Osteocyte (in vitro differentiated cells): Measurements from ENCODE around the gene ZBTB3. TPM values are rescaled to one million over a fixed set of nuclear protein-coding genes. Genes with fewer than 3 reads are reported as not detected.

Source experiments
- DNase-seq: peaks from one replicate; pipeline ENCODE4 v3.0.0; 2021; ENCODE audit warnings: mixed read lengths; ENCODE audit not compliant: unreplicated experiment; ENCODE audit errors: extremely low spot score
- H3K27ac Mint-ChIP-seq: one replicate; pipeline ENCODE4 v1.8.0; 2021; ENCODE audit warnings: mild to moderate bottlenecking, mixed read lengths; ENCODE audit not compliant: unreplicated experiment
- H3K27me3 Mint-ChIP-seq: one replicate; pipeline ENCODE4 v1.8.0; 2021; ENCODE audit warnings: mixed read lengths; ENCODE audit not compliant: unreplicated experiment
- H3K36me3 Mint-ChIP-seq: one replicate; pipeline ENCODE4 v1.8.0; 2021; ENCODE audit warnings: mixed read lengths; ENCODE audit not compliant: unreplicated experiment
- H3K4me1 Mint-ChIP-seq: one replicate; pipeline ENCODE4 v1.8.0; 2021; ENCODE audit warnings: mixed read lengths; ENCODE audit not compliant: unreplicated experiment
- H3K4me3 Mint-ChIP-seq: one replicate; pipeline ENCODE4 v1.8.0; 2021; ENCODE audit warnings: mild to moderate bottlenecking, moderate library complexity, mixed read lengths; ENCODE audit not compliant: unreplicated experiment
- H3K9me3 Mint-ChIP-seq: one replicate; pipeline ENCODE4 v1.8.0; 2021; ENCODE audit warnings: mixed read lengths; ENCODE audit not compliant: unreplicated experiment
- total RNA-seq: library from RNA; stranded (reverse); gene quantifications from 2 replicates; pipeline ENCODE4 v1.2.1, GENCODE V29; 2021
- TF ChIP-seq, protein P1 (sequence below): fragments of 200-600 bp; sonication (generic); IDR thresholded peaks from 2 replicates; pipeline ENCODE4 v1.5.0; 2021; ENCODE audit warnings: antibody characterized with exemption, mild to moderate bottlenecking, moderate library complexity

ZBTB3 gene
- total RNA-seq, 1 donor from 2014 or later: 11.2 TPM

DNA sequence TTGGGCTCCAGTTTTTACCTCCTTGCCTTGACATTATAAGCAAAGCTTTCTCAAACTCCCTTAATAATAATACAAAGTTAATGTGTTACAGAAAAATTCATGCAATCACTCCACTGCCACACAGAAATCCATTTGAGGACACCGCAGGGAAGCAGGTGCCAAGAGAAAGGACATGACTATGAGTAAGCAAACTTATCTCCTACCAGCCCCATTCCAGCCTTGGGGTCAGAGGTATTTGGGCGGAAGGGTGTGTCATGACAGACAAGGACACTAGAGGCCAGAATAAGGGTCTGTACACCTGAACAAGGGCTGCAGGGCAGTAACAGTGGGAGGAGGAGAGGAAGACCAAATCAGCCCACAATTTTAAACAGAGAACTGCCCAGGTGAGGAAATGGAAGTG lies 40.6 kb downstream of the ZBTB3 start:
- H3K9me3 Mint-ChIP-seq: no peaks in the 10 kb centered on the region
- TF ChIP-seq, protein P1, sequence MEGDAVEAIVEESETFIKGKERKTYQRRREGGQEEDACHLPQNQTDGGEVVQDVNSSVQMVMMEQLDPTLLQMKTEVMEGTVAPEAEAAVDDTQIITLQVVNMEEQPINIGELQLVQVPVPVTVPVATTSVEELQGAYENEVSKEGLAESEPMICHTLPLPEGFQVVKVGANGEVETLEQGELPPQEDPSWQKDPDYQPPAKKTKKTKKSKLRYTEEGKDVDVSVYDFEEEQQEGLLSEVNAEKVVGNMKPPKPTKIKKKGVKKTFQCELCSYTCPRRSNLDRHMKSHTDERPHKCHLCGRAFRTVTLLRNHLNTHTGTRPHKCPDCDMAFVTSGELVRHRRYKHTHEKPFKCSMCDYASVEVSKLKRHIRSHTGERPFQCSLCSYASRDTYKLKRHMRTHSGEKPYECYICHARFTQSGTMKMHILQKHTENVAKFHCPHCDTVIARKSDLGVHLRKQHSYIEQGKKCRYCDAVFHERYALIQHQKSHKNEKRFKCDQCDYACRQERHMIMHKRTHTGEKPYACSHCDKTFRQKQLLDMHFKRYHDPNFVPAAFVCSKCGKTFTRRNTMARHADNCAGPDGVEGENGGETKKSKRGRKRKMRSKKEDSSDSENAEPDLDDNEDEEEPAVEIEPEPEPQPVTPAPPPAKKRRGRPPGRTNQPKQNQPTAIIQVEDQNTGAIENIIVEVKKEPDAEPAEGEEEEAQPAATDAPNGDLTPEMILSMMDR: no peak

GRCh38 chr11:62712861-62713260 lies 41.1 kb downstream of the ZBTB3 start:
- DNase-seq: no peak
- Mint-ChIP-seq H3K27ac (peak overlapping the region; percentile 57), H3K27me3 (no peaks in the 10 kb centered on the region), H3K36me3 (peaks cover 39% of the 10 kb centered on the region), H3K4me1 (peaks cover 29% of the 10 kb centered on the region), H3K9me3 (no peaks in the 10 kb centered on the region), H3K4me3 (no peak overlapping the region)
- TF ChIP-seq, protein P1: no peak

More for the DNA sequence above, 40.6 kb downstream of the ZBTB3 start:
- Mint-ChIP-seq H3K36me3 (peaks cover 44% of the 10 kb centered on the region), H3K4me1 (peaks cover 26% of the 10 kb centered on the region), H3K27ac (peak overlapping the region; percentile 57), H3K27me3 (no peaks in the 10 kb centered on the region), H3K4me3 (no peak overlapping the region)
- no peak for DNase-seq

DNA sequence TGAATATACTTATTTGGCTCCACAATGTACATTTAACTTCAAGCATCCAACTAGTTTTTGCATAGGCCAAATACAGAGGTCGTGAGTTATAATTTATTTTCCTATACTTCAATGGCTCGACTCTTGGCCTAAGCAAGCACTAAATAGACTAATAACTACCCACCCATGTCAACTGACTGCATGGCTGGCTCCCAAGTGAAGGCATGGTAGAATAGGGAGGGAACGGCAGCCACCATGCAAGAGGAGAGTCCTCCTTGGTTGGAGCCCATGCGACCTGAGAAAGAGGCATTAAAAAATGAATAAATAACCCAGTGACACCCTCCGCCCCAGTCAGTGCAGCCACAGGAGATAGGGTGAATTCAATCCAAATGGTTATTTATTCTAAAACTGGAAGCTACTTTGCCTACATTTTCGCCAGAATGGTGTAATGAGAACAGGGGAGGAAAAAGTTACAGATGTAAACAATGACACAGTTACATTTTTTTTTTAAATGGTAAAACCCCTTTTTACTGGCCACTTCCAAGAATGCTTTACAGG lies 41.6 kb downstream of the ZBTB3 start:
- Mint-ChIP-seq H3K4me3 (no peak overlapping the region), H3K27me3 (no peaks in the 10 kb centered on the region), H3K9me3 (no peaks in the 10 kb centered on the region), H3K27ac (peak overlapping the region; percentile 57), H3K4me1 (peaks cover 33% of the 10 kb centered on the region), H3K36me3 (peaks cover 34% of the 10 kb centered on the region)
- no peak for DNase-seq
- TF ChIP-seq, protein P1: no peak

GRCh38 chr11:62710001-62710345 lies 44.0 kb downstream of the ZBTB3 start:
- H3K27ac Mint-ChIP-seq: peak overlapping the region; percentile 100
- TF ChIP-seq, protein P1: no peak
- no peaks in the 10 kb centered on the region for H3K9me3 Mint-ChIP-seq
- peaks cover 51% of the 10 kb centered on the region for H3K4me1 Mint-ChIP-seq
- DNase-seq: no peak
- no peaks in the 10 kb centered on the region for H3K27me3 Mint-ChIP-seq
- peak overlapping the region; percentile 80 for H3K4me3 Mint-ChIP-seq
- H3K36me3 Mint-ChIP-seq: peaks cover 16% of the 10 kb centered on the region

DNA sequence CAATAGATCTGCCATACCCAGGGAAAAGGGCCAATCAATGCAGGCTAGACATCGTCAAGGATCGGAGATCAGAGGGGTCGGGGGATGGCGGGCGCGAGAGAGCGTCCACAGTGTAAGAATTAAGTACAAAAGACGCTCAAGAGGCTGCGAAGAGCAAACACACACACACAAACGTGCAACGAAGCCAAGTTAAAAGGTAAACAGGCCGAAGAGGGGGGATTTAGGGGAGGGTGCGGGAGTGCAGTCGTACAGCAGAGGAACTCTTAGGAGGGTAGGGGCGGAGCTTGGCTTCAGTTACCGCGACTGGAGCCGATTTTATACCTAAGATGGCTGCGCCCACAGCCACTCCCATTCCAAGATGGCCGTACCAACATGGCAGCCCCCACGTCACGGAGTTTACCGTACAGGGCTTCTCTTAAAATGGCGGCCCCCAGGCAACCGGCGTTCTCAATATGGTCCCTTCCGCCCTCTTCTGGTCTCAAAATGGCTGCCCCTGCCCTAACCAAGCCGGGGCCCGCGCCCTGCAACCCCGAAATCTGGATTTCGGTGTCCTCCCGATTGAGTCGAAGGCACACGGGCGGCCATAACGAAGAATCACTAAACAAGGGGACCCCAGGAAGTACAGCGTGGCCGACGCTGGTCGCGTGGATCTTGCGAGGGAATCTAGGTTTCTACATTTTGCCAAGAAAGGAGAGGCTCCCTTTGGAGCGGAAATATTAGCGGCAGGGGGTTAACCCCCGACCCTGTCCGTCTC lies 44.5 kb downstream of the ZBTB3 start:
- Mint-ChIP-seq H3K27me3 (no peaks in the 10 kb centered on the region), H3K9me3 (no peaks in the 10 kb centered on the region), H3K4me1 (peaks cover 52% of the 10 kb centered on the region), H3K27ac (peak overlapping the region; percentile 100), H3K4me3 (peak overlapping the region; percentile 80), H3K36me3 (peaks cover 16% of the 10 kb centered on the region)
- DNase-seq: peak; percentile 98
- TF ChIP-seq, protein P1: no peak
